Neuronal stem cell (in vitro differentiated cells): Measurements from ENCODE around the gene SPECC1.

Experiments used
- DNase-seq: peaks from one replicate; pipeline ENCODE4 v3.0.0-alpha.2; 2013; ENCODE audit warnings: low spot score
- H2AFZ ChIP-seq: one replicate; pipeline ENCODE4 v1.6.1; 2013; ENCODE audit warnings: mild to moderate bottlenecking, low read length, inconsistent platforms
- H2AK5ac ChIP-seq: 2 replicates; pipeline ENCODE4 v1.6.1; 2013; ENCODE audit warnings: low read depth, mild to moderate bottlenecking, inconsistent platforms, low read length, moderate library complexity, mixed read lengths
- H2BK120ac ChIP-seq: 2 replicates; pipeline ENCODE4 v1.6.1; 2013; ENCODE audit warnings: low read depth, mild to moderate bottlenecking, inconsistent platforms, low read length, moderate library complexity, mixed read lengths
- H2BK12ac ChIP-seq: one replicate; pipeline ENCODE4 v1.6.1; 2013; ENCODE audit warnings: low read length, inconsistent platforms
- H2BK15ac ChIP-seq: 2 replicates; pipeline ENCODE4 v1.6.1; 2013; ENCODE audit warnings: mild to moderate bottlenecking, low read length, inconsistent platforms, mixed read lengths
- H2BK5ac ChIP-seq: one replicate; pipeline ENCODE4 v1.6.1; 2013; ENCODE audit warnings: inconsistent platforms, mild to moderate bottlenecking, low read length, moderate library complexity
- H3K14ac ChIP-seq: one replicate; pipeline ENCODE4 v1.6.1; 2013; ENCODE audit warnings: low read length, inconsistent platforms
- H3K18ac ChIP-seq: 2 replicates; pipeline ENCODE4 v1.6.1; 2013; ENCODE audit warnings: low read length, inconsistent platforms
- H3K23ac ChIP-seq: 2 replicates; pipeline ENCODE4 v1.6.1; 2013; ENCODE audit warnings: low read depth, mild to moderate bottlenecking, mixed read lengths, low read length, inconsistent platforms; ENCODE audit not compliant: poor library complexity
- H3K27ac ChIP-seq: replicated peaks from 3 replicates; pipeline ENCODE4 v1.5.1; 2013; ENCODE audit warnings: low read length, inconsistent platforms
- H3K27me3 ChIP-seq, 3 experiments: 2 replicates each; pipeline ENCODE4 v1.6.1; 2013; ENCODE audit warnings: low read length in 3 of 3, mild to moderate bottlenecking in 2 of 3, inconsistent platforms in 1 of 3, low read depth in 1 of 3, mixed read lengths in 1 of 3, moderate library complexity in 1 of 3; ENCODE audit not compliant: control insufficient read depth in 3 of 3, insufficient read depth in 3 of 3
- H3K36me3 ChIP-seq, 2 donors: replicated peaks in 1 of 2; 2 replicates each; pipeline ENCODE4 v1.6.1; 2013; ENCODE audit warnings: low read length in 2 of 2; ENCODE audit not compliant: control insufficient read depth in 2 of 2, insufficient read depth in 2 of 2
- H3K4ac ChIP-seq: 2 replicates; pipeline ENCODE4 v1.6.1; 2013; ENCODE audit warnings: inconsistent platforms, mild to moderate bottlenecking, low read length, moderate library complexity
- H3K4me1 ChIP-seq, 2 donors: 1 replicate in 1 of 2; 2 replicates in 1 of 2; pipeline ENCODE4 v1.6.1; 2013; ENCODE audit warnings: low read length in 2 of 2, low read depth in 1 of 2; ENCODE audit not compliant: control insufficient read depth in 2 of 2, insufficient read depth in 1 of 2
- H3K4me2 ChIP-seq: one replicate; pipeline ENCODE4 v1.6.1; 2013; ENCODE audit warnings: mild to moderate bottlenecking, low read length, inconsistent platforms; ENCODE audit not compliant: insufficient read depth, poor library complexity, severe bottlenecking
- H3K4me3 ChIP-seq, 2 donors: 2 replicates each; pipeline ENCODE4 v1.5.1; 2013; ENCODE audit warnings: low read length in 2 of 2, mild to moderate bottlenecking in 2 of 2, inconsistent platforms in 1 of 2, moderate library complexity in 1 of 2
- H3K79me1 ChIP-seq: one replicate; pipeline ENCODE4 v1.6.1; 2013; ENCODE audit warnings: low read depth, mild to moderate bottlenecking, inconsistent platforms, low read length, moderate library complexity
- H3K9ac ChIP-seq: one replicate; pipeline ENCODE4 v1.6.1; 2013; ENCODE audit warnings: mild to moderate bottlenecking, low read depth, low read length, inconsistent platforms; ENCODE audit not compliant: poor library complexity
- H3K9me3 ChIP-seq, 2 donors: replicated peaks in 1 of 2; 2 replicates each; pipeline versions ENCODE3 to v1.6.1; 2013; ENCODE audit warnings: low read length in 2 of 2, mild to moderate bottlenecking in 2 of 2, inconsistent platforms in 1 of 2, low read depth in 1 of 2, mixed read lengths in 1 of 2, moderate library complexity in 1 of 2; ENCODE audit not compliant: control insufficient read depth in 2 of 2, insufficient read depth in 1 of 2
- H4K8ac ChIP-seq: one replicate; pipeline ENCODE4 v1.6.1; 2013; ENCODE audit warnings: low read depth, mild to moderate bottlenecking, inconsistent platforms, low read length, moderate library complexity
- H4K91ac ChIP-seq: one replicate; pipeline ENCODE4 v1.6.1; 2013; ENCODE audit warnings: low read length, low read depth, mild to moderate bottlenecking, inconsistent platforms; ENCODE audit not compliant: poor library complexity
- WGBS, 2 donors: extraction: QIAGEN DNeasy Blood & Tissue Kit; methylation state at CpG; one replicate each; pipeline ENCODE4 v1.1.7; 2013; ENCODE audit warnings: missing lambda C conversion rate in 2 of 2, mixed read lengths in 1 of 2; ENCODE audit not compliant: insufficient read length in 2 of 2, insufficient replicate concordance in 1 of 2; ENCODE audit errors: extremely low coverage in 2 of 2; 5-methylcytosine and 5-hydroxymethylcytosine counted together

SPECC1 gene

GRCh38 chr17:19991252-19991885 is 17.8 kb upstream of the SPECC1 start:
- H3K36me3 ChIP-seq: no peaks in the 10 kb centered on the region
- H3K27me3 ChIP-seq: peaks cover 0 to 2% (median 0%) of the 10 kb centered on the region in 3 experiments
- H2BK5ac ChIP-seq: no peak overlapping the region
- no peak overlapping the region for H3K14ac ChIP-seq
- H3K23ac ChIP-seq: no peak overlapping the region
- H3K18ac ChIP-seq: no peak overlapping the region
- H3K4me2 ChIP-seq: no peak overlapping the region
- H4K91ac ChIP-seq: no peak overlapping the region
- no peak overlapping the region for H2AFZ ChIP-seq
- no peak overlapping the region for H2BK12ac ChIP-seq
- H3K9ac ChIP-seq: no peak overlapping the region
- no peaks in the 10 kb centered on the region for H3K79me1 ChIP-seq
- H3K4me3 ChIP-seq: no peak overlapping the region
- H4K8ac ChIP-seq: no peak overlapping the region
- no peaks in the 10 kb centered on the region for H3K9me3 ChIP-seq
- no CpG with 5 or more reads among the region's 4 CpGs for WGBS, 2 donors
- H3K27ac ChIP-seq: no peak overlapping the region
- no peak overlapping the region for H2AK5ac ChIP-seq
- peaks cover 0 to 23% of the 10 kb centered on the region in 2 donors for H3K4me1 ChIP-seq
- no peak overlapping the region for H3K4ac ChIP-seq
- DNase-seq: no peak
- H2BK120ac ChIP-seq: no peak overlapping the region
- H2BK15ac ChIP-seq: no peak overlapping the region

- H3K27me3 ChIP-seq: peaks cover 0 to 2% (median 0%) of the 10 kb centered on the region in 3 experiments
- H3K9ac ChIP-seq: no peak overlapping the region
- peak overlapping the region; percentile 81 for H2AFZ ChIP-seq
- no peak overlapping the region for H3K27ac ChIP-seq
- H3K4me2 ChIP-seq: peak overlapping the region; percentile 25
- H3K79me1 ChIP-seq: no peaks in the 10 kb centered on the region
- no peak overlapping the region for H4K8ac ChIP-seq
- H3K9me3 ChIP-seq: no peaks in the 10 kb centered on the region
- H4K91ac ChIP-seq: no peak overlapping the region
- H3K4me3 ChIP-seq: no peak overlapping the region
- no peak overlapping the region for H3K14ac ChIP-seq
- H2BK15ac ChIP-seq: no peak overlapping the region
- H2AK5ac ChIP-seq: no peak overlapping the region
- DNase-seq: peak; percentile 88
- H3K4ac ChIP-seq: no peak overlapping the region
- no peak overlapping the region for H2BK5ac ChIP-seq
- peaks cover 3 to 11% of the 10 kb centered on the region in 2 donors for H3K4me1 ChIP-seq
- WGBS, 2 donors: no CpG with 5 or more reads among the region's 24 CpGs
- no peak overlapping the region for H2BK12ac ChIP-seq
- no peak overlapping the region for H2BK120ac ChIP-seq
- H3K18ac ChIP-seq: no peak overlapping the region
- no peak overlapping the region for H3K23ac ChIP-seq
- H3K36me3 ChIP-seq: no peaks in the 10 kb centered on the region
Observed at GRCh38 chr17:19992803-19993713, 16.1 kb upstream of the SPECC1 start.

GRCh38 chr17:19996086-19996485 is 13.1 kb upstream of the SPECC1 start:
- Histone ChIP-seq H3K18ac (no peak overlapping the region), H3K79me1 (no peaks in the 10 kb centered on the region), H3K14ac (no peak overlapping the region), H3K4me1 (peaks cover 3 to 7% of the 10 kb centered on the region in 2 donors), H2BK120ac (no peak overlapping the region), H4K91ac (no peak overlapping the region), H2BK15ac (no peak overlapping the region), H3K4ac (no peak overlapping the region), H3K27me3 (peaks cover 0 to 2% (median 0%) of the 10 kb centered on the region in 3 experiments), H2AK5ac (no peak overlapping the region), H3K9me3 (no peaks in the 10 kb centered on the region), H2BK12ac (no peak overlapping the region), H2BK5ac (no peak overlapping the region), H3K23ac (no peak overlapping the region), H3K4me3 (no peak overlapping the region), H3K36me3 (no peaks in the 10 kb centered on the region), H3K27ac (no peak overlapping the region), H2AFZ (no peak overlapping the region), H4K8ac (no peak overlapping the region), H3K4me2 (no peak overlapping the region), H3K9ac (no peak overlapping the region)
- no peak for DNase-seq
- no CpG with 5 or more reads among the region's 1 CpG for WGBS, 2 donors

- Histone ChIP-seq H3K36me3 (no peaks in the 10 kb centered on the region), H2BK15ac (no peak overlapping the region), H3K4ac (no peak overlapping the region), H3K4me2 (no peak overlapping the region), H4K91ac (no peak overlapping the region), H3K4me3 (no peak overlapping the region), H2BK5ac (no peak overlapping the region), H2AK5ac (no peak overlapping the region), H3K14ac (no peak overlapping the region), H3K23ac (no peak overlapping the region), H3K79me1 (no peaks in the 10 kb centered on the region), H3K18ac (no peak overlapping the region), H3K9ac (no peak overlapping the region), H3K27ac (no peak overlapping the region), H3K27me3 (peaks cover 0 to 2% (median 0%) of the 10 kb centered on the region in 3 experiments), H3K4me1 (peaks cover 3% of the 10 kb centered on the region in 2 donors), H2BK12ac (no peak overlapping the region), H3K9me3 (no peaks in the 10 kb centered on the region), H2AFZ (peak overlapping the region; percentile 35), H4K8ac (no peak overlapping the region), H2BK120ac (no peak overlapping the region)
- no peak for DNase-seq
- no CpG with 5 or more reads among the region's 5 CpGs for WGBS, 2 donors
Observed at GRCh38 chr17:19996502-19996901, 12.7 kb upstream of the SPECC1 start.
